ENCODE data around the gene SZRD1. TPM values are rescaled to one million over a fixed set of nuclear protein-coding genes. Genes with fewer than 3 reads are reported as not detected.

Gene SZRD1
- total and polyA plus RNA-seq, 2 donors from 2014 or later: 77.3 to 127 TPM

GRCh38 chr1:16334655-16335340, 32.2 kb upstream of the SZRD1 start:
- H3K27me3 ChIP-seq (ENCODE audit: control insufficient read depth, insufficient read depth, low read length): no peaks in the 10 kb centered on the region
- intact Hi-C loops (cut with DNase I): no loop called here
- no peak overlapping the region for H3K9ac ChIP-seq (ENCODE audit: low read length in 3 of 3)
- H3K9me3 ChIP-seq (ENCODE audit: control insufficient read depth in 2 of 3, insufficient read depth in 1 of 3, low read length in 3 of 3): no peaks in the 10 kb centered on the region
- TF ChIP-seq, protein P1, sequence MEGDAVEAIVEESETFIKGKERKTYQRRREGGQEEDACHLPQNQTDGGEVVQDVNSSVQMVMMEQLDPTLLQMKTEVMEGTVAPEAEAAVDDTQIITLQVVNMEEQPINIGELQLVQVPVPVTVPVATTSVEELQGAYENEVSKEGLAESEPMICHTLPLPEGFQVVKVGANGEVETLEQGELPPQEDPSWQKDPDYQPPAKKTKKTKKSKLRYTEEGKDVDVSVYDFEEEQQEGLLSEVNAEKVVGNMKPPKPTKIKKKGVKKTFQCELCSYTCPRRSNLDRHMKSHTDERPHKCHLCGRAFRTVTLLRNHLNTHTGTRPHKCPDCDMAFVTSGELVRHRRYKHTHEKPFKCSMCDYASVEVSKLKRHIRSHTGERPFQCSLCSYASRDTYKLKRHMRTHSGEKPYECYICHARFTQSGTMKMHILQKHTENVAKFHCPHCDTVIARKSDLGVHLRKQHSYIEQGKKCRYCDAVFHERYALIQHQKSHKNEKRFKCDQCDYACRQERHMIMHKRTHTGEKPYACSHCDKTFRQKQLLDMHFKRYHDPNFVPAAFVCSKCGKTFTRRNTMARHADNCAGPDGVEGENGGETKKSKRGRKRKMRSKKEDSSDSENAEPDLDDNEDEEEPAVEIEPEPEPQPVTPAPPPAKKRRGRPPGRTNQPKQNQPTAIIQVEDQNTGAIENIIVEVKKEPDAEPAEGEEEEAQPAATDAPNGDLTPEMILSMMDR (IDR thresholded peaks at IDR 0.05; ENCODE audit: borderline replicate concordance, extremely low read depth, insufficient read depth): no peak
- no peak overlapping the region for H3K4me3 ChIP-seq (ENCODE audit: low read length in 3 of 3)
- no peak overlapping the region for H3K27ac ChIP-seq (ENCODE audit: low read depth in 2 of 2, low read length in 2 of 2)
- FAIRE-seq (no peak), DNase-seq (no peak)
- H3K4me1 ChIP-seq (ENCODE audit: control insufficient read depth in 2 of 3, insufficient read depth in 2 of 3, low read depth in 1 of 3, low read length in 3 of 3): no peaks in the 10 kb centered on the region
- H3K36me3 ChIP-seq (ENCODE audit: control insufficient read depth in 2 of 3, insufficient read depth in 3 of 3, low read length in 3 of 3): no peaks in the 10 kb centered on the region

GRCh38 chr1:16338961-16339360, 28.1 kb upstream of the SZRD1 start:
- no peaks in the 10 kb centered on the region for H3K36me3 ChIP-seq (ENCODE audit: control insufficient read depth in 2 of 3, insufficient read depth in 3 of 3, low read length in 3 of 3)
- FAIRE-seq: no peak
- no peaks in the 10 kb centered on the region for H3K9me3 ChIP-seq (ENCODE audit: control insufficient read depth in 2 of 3, insufficient read depth in 1 of 3, low read length in 3 of 3)
- H3K9ac ChIP-seq (ENCODE audit: low read length in 3 of 3): no peak overlapping the region
- H3K4me1 ChIP-seq (ENCODE audit: control insufficient read depth in 2 of 3, insufficient read depth in 2 of 3, low read depth in 1 of 3, low read length in 3 of 3): no peaks in the 10 kb centered on the region
- DNase-seq: no peak
- no peak overlapping the region for H3K4me3 ChIP-seq (ENCODE audit: low read length in 3 of 3)
- no peak overlapping the region for H3K27ac ChIP-seq (ENCODE audit: low read depth in 2 of 2, low read length in 2 of 2)
- TF ChIP-seq, protein P1 (IDR thresholded peaks at IDR 0.05; ENCODE audit: borderline replicate concordance, extremely low read depth, insufficient read depth): no peak
- H3K27me3 ChIP-seq (ENCODE audit: control insufficient read depth, insufficient read depth, low read length): no peaks in the 10 kb centered on the region
- intact Hi-C loops (cut with DNase I): no loop called here

GRCh38 chr1:16340673-16341072, 26.4 kb upstream of the SZRD1 start:
- intact Hi-C loops (cut with DNase I): no loop called here

More at GRCh38 chr1:16340673-16341072, 26.4 kb upstream of the SZRD1 start:
- no peak for FAIRE-seq
- Histone ChIP-seq H3K27me3 (ENCODE audit: control insufficient read depth, insufficient read depth, low read length) (no peaks in the 10 kb centered on the region), H3K9ac (ENCODE audit: low read length in 3 of 3) (no peak overlapping the region), H3K4me3 (ENCODE audit: low read length in 3 of 3) (no peak overlapping the region), H3K4me1 (ENCODE audit: control insufficient read depth in 2 of 3, insufficient read depth in 2 of 3, low read depth in 1 of 3, low read length in 3 of 3) (no peaks in the 10 kb centered on the region), H3K27ac (ENCODE audit: low read depth in 2 of 2, low read length in 2 of 2) (no peak overlapping the region), H3K36me3 (ENCODE audit: control insufficient read depth in 2 of 3, insufficient read depth in 3 of 3, low read length in 3 of 3) (no peaks in the 10 kb centered on the region), H3K9me3 (ENCODE audit: control insufficient read depth in 2 of 3, insufficient read depth in 1 of 3, low read length in 3 of 3) (no peaks in the 10 kb centered on the region)
- DNase-seq: no peak
- TF ChIP-seq, protein P1 (IDR thresholded peaks at IDR 0.05; ENCODE audit: borderline replicate concordance, extremely low read depth, insufficient read depth): no peak
